T-helper 9 cell (primary cell): Measurements from ENCODE around the gene G6PD.
"Not testable (repeated sequence)": the region's sequence is repeated elsewhere in the genome, so short reads cannot be mapped to it uniquely, and the experiment has no call there.

Experiments used
- DNase-seq: peaks from one replicate; pipeline ENCODE4 v3.0.0-alpha.2; 2020
- total RNA-seq, 2 donors: gene quantifications; one replicate each; lab custom pipeline; 2026; lab: John Stamatoyannopoulos, UW

Gene G6PD
- total RNA-seq, result 26.5 to 27.7 reads per million in 2 donors

GRCh38 chrX:154546354-154547244, at the start of gene G6PD:
G6PD (minus strand) TSS chrX:154546846; CDS start chrX:154546155, 691 bp downstream.
- peak; percentile 74 for DNase-seq

- no peak for DNase-seq
Observed at GRCh38 chrX:154595559-154596249, 49.1 kb upstream of the G6PD start.

- DNase-seq, result no peak
Observed at GRCh38 chrX:154594491-154594890, 47.8 kb upstream of the G6PD start.

GRCh38 chrX:154593201-154593600, 46.6 kb upstream of the G6PD start:
- DNase-seq, result no peak

- DNase-seq, result no peak
Observed at GRCh38 chrX:154592505-154592904, 45.9 kb upstream of the G6PD start.

- not testable (repeated sequence) for DNase-seq
Observed at GRCh38 chrX:154590415-154590814, 43.8 kb upstream of the G6PD start.

- not testable (repeated sequence) for DNase-seq
Observed at GRCh38 chrX:154584585-154585183, 38.0 kb upstream of the G6PD start, which contains the start of gene CTAG1A. CTAG1A (plus strand) TSS chrX:154585133; CDS start chrX:154585207, 74 bp downstream.

GRCh38 chrX:154582994-154583393, 36.3 kb upstream of the G6PD start:
- DNase-seq, result not testable (repeated sequence)

- not testable (repeated sequence) for DNase-seq
Observed at GRCh38 chrX:154575076-154575475, 28.4 kb upstream of the G6PD start.

- DNase-seq, result not testable (repeated sequence)
Observed at GRCh38 chrX:154573061-154573460, 26.4 kb upstream of the G6PD start.

GRCh38 chrX:154570361-154570760, 23.7 kb upstream of the G6PD start:
- not testable (repeated sequence) for DNase-seq

GRCh38 chrX:154562295-154562694, 15.6 kb upstream of the G6PD start:
- not testable (repeated sequence) for DNase-seq

- not testable (repeated sequence) for DNase-seq
Observed at GRCh38 chrX:154560326-154560725, 13.7 kb upstream of the G6PD start.

GRCh38 chrX:154558896-154559295, 12.2 kb upstream of the G6PD start:
- not testable (repeated sequence) for DNase-seq

- DNase-seq, result not testable (repeated sequence)
Observed at GRCh38 chrX:154558060-154558690, 11.5 kb upstream of the G6PD start.

- not testable (repeated sequence) for DNase-seq
Observed at GRCh38 chrX:154552112-154552806, 5.6 kb upstream of the G6PD start.

GRCh38 chrX:154549766-154550165, 3.1 kb upstream of the G6PD start:
- no peak for DNase-seq

- no peak for DNase-seq
Observed at GRCh38 chrX:154548028-154548316, 1.3 kb upstream of the G6PD start.

GRCh38 chrX:154547245-154548027, 790 bp upstream of the G6PD start, which contains the start of gene IKBKG:
IKBKG (plus strand) TSS chrX:154547620; CDS start chrX:154552003, 4,383 bp downstream.
- DNase-seq, result peak; percentile 82

GRCh38 chrX:154545673-154546274, 872 bp downstream of the G6PD start:
- DNase-seq, result no peak
